NCI-H1105 treated with DMSO at 0.1 percent for 48 hours (cell line): ENCODE measurements around the gene ITIH1.

Source experiments
- DNase-seq: peaks from one replicate; lab custom pipeline; 2025; lab: John Stamatoyannopoulos, UW

ITIH1 gene

DNA sequence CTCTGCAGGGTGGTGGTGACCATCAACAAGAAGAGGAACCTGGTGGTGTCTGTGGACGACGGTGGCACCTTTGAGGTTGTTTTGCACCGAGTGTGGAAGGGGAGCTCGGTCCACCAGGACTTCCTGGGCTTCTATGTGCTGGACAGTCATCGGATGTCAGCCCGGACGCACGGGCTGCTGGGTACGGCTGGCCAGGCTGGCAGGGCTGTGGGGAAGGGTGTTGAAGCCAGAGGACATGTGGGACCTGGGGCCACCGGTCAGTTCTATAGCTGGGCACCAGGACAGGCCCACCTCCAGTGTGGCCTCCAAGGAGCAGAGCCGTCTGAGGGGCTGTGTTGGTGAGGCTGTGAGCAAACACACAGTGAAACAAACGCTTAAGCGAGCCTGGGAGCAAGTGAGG, 13.3 kb downstream of the ITIH1 start:
- DNase-seq: no peak

GRCh38 chr3:52791366-52791765, 14.0 kb downstream of the ITIH1 start:
- DNase-seq: no peak

GRCh38 chr3:52791928-52792327, 14.5 kb downstream of the ITIH1 start:
- DNase-seq: no peak

DNA sequence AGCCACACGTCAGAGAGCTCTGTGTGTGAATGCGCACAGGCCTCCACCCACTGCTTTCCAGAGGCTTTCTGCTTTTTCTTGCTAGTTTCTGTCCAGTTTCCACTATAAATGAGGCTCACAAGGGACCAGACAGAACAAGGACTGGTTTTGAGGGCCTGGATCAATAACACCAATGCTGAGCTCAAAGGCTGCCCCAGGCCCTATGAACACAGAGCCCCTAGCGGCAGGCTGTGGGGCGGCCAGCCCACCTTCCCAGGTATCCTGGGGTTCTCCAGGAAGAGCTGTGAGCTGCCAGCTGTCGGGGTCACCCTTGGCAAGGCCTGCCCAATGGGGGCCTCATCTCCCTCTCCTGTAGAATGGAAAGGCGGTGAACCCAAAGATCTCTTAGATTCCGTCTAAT, 15.0 kb downstream of the ITIH1 start:
- no peak for DNase-seq

GRCh38 chr3:52792961-52793695, 15.7 kb downstream of the ITIH1 start:
- no peak for DNase-seq

DNA sequence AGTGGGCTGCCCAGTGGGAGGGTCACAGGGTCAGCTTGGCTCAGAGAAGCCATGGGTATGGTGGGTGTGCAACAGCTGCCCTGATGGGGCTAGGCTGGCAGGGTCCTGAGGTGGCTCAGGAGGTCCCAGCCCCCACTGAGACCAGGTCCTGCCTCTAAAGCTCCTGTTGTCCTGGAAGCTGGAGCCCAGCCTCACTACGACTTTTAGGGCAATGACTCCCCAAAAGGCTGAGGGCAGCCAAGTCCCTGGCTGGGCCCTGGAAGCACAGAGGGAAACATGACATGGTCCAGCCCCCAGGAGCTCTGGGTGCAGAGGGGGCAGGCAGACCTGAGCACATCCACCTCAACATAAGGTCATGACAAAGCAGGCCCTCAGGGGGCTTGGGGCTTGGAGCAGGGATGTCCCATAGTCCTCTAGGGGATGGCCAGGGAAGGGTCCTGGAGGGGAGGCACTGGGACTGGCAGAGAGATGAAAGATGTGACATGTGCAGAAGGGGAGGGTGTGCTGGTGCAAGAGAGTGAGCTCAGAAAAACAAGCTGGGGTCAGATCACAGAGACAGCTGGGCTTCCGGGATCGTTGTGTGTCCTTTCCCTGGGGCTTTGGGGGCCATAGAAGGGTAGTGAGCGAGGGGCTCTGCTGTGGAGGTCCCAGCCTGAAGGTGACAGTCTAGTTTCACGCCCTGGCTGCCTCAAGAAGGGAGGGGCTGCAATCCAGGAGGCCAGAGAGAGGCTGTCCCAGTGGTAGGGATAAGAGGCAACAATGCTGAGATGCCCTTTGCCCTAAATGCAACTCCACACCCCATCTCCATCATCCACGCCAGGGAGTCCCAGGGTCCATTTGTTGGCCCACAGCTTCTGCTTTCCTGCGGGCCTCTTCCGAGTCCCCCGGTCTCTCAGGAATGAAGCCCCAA, 16.6 kb downstream of the ITIH1 start:
- no peak for DNase-seq

GRCh38 chr3:52794612-52795099, 17.3 kb downstream of the ITIH1 start, which contains the start of gene ITIH3:
ITIH3 (plus strand) TSS chr3:52794796; CDS start chr3:52794804, 8 bp downstream.
- no peak for DNase-seq

GRCh38 chr3:52795298-52795900, 18.0 kb downstream of the ITIH1 start:
- DNase-seq: no peak

DNA sequence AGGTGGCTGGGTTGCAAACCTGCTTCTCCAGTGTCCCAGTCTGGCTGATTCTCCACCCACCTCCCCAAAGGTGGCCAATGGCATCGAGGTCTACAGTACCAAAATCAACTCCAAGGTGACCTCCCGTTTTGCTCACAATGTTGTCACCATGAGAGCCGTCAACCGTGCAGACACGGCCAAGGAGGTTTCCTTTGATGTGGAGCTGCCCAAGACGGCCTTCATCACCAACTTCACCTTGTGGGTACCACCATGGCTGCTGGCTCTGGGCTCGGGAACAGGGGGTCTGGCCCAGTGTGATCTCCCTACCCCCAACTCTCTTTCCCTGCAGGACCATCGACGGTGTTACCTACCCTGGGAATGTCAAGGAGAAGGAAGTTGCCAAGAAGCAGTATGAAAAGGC, 19.0 kb downstream of the ITIH1 start:
- DNase-seq: no peak

- DNase-seq: no peak
Observed at GRCh38 chr3:52798376-52798977, 21.1 kb downstream of the ITIH1 start.

DNA sequence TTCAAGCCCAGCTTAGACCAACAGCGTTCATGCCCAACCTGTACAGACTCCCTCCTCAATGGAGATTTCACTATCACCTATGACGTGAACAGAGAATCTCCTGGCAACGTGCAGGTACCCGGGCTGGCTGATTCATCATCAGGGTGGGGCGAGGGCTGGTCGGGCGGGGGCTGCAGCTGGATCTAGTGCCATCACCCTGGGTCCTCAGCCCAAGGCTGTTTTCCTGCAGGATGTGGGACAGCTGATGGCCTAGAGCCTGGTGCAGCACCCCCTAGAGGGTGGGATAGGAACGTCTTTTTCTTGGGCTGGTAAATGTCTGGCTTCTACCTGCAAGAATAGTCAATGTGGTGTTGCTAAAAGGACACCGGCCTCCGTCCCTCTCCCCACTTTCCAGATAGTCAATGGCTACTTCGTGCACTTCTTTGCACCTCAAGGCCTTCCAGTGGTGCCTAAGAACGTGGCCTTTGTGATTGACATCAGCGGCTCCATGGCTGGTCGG, 21.6 kb downstream of the ITIH1 start:
- DNase-seq: no peak

- DNase-seq: no peak
Observed at GRCh38 chr3:52800079-52800478, 22.7 kb downstream of the ITIH1 start.

DNA sequence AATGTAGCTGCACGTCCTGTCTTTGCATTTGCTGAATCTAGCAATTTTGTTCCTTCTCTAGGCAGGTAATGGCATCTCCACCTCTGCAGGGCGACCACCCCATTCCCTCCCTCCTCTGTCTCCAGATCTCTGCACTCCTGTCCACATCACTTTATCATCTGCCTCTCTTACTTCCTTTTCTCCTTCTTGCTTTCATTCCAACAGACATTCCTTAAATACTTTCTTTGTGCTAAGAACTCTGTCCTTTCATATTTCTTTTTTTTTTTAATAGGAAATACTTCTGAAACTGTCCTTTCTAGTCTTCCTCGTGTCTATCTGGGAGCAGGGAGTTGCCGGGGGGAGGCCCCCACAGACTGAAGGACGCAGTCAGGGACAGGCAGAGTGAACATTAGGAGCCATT, 24.4 kb downstream of the ITIH1 start:
- DNase-seq: no peak

- DNase-seq: no peak
Observed at GRCh38 chr3:52805270-52806039, 28.1 kb downstream of the ITIH1 start.

DNA sequence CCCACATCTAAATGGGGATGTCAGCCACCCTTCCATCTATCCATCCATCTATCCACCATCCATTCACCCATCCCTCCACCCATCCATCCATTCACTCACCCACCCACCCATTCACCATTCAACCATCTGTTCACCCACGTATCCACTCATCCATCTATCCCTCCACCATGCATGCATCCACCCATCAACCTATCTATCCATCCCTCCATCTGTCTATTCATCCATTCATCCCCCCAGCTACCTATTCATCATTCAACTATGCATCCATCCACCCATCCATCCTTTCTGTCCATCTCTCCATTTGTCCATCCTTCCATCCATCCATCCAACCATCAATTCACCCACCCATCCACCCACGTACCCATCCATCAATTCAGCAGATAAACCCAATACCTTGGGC, 31.8 kb downstream of the ITIH1 start:
- DNase-seq: no peak

DNA sequence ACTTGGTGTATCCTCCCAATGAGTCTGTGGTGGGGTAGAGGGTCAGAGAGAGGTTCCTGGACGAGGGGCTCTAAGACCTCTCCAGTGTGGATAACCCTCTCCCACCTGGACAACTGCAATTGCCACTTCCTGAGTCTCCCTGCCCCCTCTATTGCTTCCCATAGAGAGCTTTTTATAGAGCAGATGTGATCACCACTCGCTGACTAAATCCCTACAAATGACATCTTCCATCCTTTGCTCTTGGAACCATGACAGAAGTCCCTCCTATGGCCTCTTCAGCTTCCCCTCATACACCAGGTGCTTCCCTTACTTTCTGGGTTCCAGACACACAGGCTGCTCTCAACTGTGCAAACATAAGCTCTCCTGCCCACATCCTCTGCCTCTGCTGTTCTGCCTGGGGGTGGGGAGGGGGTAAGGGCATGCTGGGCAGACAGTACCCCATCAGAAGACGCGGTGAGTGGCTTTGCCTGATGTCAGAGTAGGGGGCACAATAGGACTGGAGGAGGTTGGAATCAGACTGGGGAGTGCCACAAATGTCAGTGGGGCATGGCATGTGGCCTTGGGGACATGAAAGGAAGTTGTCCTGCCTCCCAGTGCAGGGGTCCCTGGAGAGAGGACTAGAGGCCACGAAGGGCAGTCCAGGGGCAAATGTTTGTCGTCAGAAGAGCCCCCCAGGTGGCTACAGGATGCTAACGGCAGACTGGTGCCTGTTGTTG, 32.4 kb downstream of the ITIH1 start:
- DNase-seq: no peak

GRCh38 chr3:52810923-52811322, 33.5 kb downstream of the ITIH1 start:
- no peak for DNase-seq

- peak; percentile 1 for DNase-seq
Observed at GRCh38 chr3:52811452-52812011, 34.1 kb downstream of the ITIH1 start.

DNA sequence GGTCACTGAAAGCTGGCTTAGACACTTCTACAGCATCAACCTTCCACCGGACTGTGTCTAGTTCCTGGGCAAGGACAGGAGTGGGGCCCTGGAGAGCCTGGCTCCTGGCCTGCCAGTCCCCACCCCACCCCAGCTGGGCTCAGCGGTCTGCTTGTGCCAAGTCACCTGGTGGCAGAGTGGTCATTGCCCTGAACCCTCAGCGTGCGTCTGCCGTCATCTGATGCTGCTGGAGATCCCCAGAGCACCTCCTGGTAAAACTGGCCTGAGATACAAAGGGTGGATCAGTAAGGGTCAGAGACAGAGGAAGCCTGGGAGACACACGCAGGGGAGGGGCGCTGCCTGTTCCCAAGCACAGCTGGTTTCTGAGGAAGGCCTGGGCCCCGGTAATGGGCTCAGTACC, 36.4 kb downstream of the ITIH1 start:
- no peak for DNase-seq

- no peak for DNase-seq
Observed at GRCh38 chr3:52816199-52816598, 38.8 kb downstream of the ITIH1 start.
